HG03460 (cell line): ENCODE measurements around the gene FBXO31.
"Not testable (repeated sequence)": the region's sequence is repeated elsewhere in the genome, so short reads cannot be mapped to it uniquely, and the experiment has no call there.

ENCODE experiments used
- ATAC-seq: cut with Tn5 transposase; IDR thresholded peaks from one replicate; pipeline ENCODE4 v1.9.1; 2021; ENCODE audit not compliant: unreplicated experiment

FBXO31 gene

GRCh38 chr16:87365021-87365713 lies 18.4 kb downstream of the FBXO31 start:
- ATAC-seq, result no peak

- no peak for ATAC-seq
These were observed 19.7 kb downstream of the FBXO31 start for GRCh38 chr16:87363771-87364455.

GRCh38 chr16:87362828-87363559 lies 20.6 kb downstream of the FBXO31 start:
- ATAC-seq, result not testable (repeated sequence)

GRCh38 chr16:87361916-87362619 lies 21.5 kb downstream of the FBXO31 start:
- no peak for ATAC-seq

- no peak for ATAC-seq
These were observed 22.5 kb downstream of the FBXO31 start for GRCh38 chr16:87360862-87361610.

GRCh38 chr16:87359121-87359520 lies 24.5 kb downstream of the FBXO31 start:
- no peak for ATAC-seq

GRCh38 chr16:87358696-87359095 lies 24.9 kb downstream of the FBXO31 start:
- no peak for ATAC-seq

- no peak for ATAC-seq
These were observed 25.3 kb downstream of the FBXO31 start for GRCh38 chr16:87358250-87358649.

- no peak for ATAC-seq
These were observed 27.1 kb downstream of the FBXO31 start for GRCh38 chr16:87356491-87356853.

- ATAC-seq, result no peak
These were observed 30.0 kb downstream of the FBXO31 start for GRCh38 chr16:87353613-87354012.

- ATAC-seq, result no peak
These were observed 30.8 kb downstream of the FBXO31 start for GRCh38 chr16:87352818-87353217.

- ATAC-seq, result no peak
These were observed 32.3 kb downstream of the FBXO31 start for GRCh38 chr16:87351320-87351698.

GRCh38 chr16:87350681-87351319 lies 32.8 kb downstream of the FBXO31 start:
- ATAC-seq, result no peak

GRCh38 chr16:87350031-87350430 lies 33.5 kb downstream of the FBXO31 start:
- ATAC-seq, result no peak

- ATAC-seq, result no peak
These were observed 34.9 kb downstream of the FBXO31 start for GRCh38 chr16:87348616-87349157.

GRCh38 chr16:87347932-87348615 lies 35.5 kb downstream of the FBXO31 start:
- ATAC-seq, result no peak

- ATAC-seq, result no peak
These were observed 37.0 kb downstream of the FBXO31 start for GRCh38 chr16:87346517-87347060.

GRCh38 chr16:87345726-87346424 lies 37.7 kb downstream of the FBXO31 start:
- ATAC-seq, result no peak
